ENCODE data around the gene FAM78B. TPM values are rescaled to one million over a fixed set of nuclear protein-coding genes. Genes with fewer than 3 reads are reported as not detected.

FAM78B gene
- total RNA-seq, 2 donors from 2014 or later = 2.9 to 14.5 TPM

GRCh38 chr1:166026143-166026542 is 140.7 kb downstream of the FAM78B start:
- WGBS, 2 donors = 20 to 22% methylated on average over 2 of the region's 2 CpGs
- H3K27me3 ChIP-seq = no peaks in the 10 kb centered on the region
- H3K9me3 ChIP-seq = no peaks in the 10 kb centered on the region
- DNase-seq (no peak), ATAC-seq (no peak)
- intact Hi-C loops (cut with DNase I) = no loop called here
- H3K36me3 ChIP-seq (replicated peaks in 1 of 2; ENCODE audit: insufficient read depth in 1 of 2, low read depth in 2 of 2) = no peaks in the 10 kb centered on the region
- H3K4me3 ChIP-seq = no peak overlapping the region
- H3K27ac ChIP-seq = no peak overlapping the region
- peaks cover 6% of the 10 kb centered on the region for H3K4me1 ChIP-seq
- TF ChIP-seq CTCF (IDR thresholded peaks at IDR 0.05) (no peak), POLR2A (IDR thresholded peaks at IDR 0.05) (no peak)

GRCh38 chr1:166020210-166020609 is 146.6 kb downstream of the FAM78B start:
- TF ChIP-seq CTCF (IDR thresholded peaks at IDR 0.05) = no peak
- TF ChIP-seq POLR2A (IDR thresholded peaks at IDR 0.05) = no peak
- 4 to 7% methylated on average over 3 of the region's 3 CpGs for WGBS, 2 donors
- DNase-seq = no peak
- H3K36me3 ChIP-seq (replicated peaks in 1 of 2; ENCODE audit: insufficient read depth in 1 of 2, low read depth in 2 of 2) = no peaks in the 10 kb centered on the region
- H3K27me3 ChIP-seq = no peaks in the 10 kb centered on the region
- no peak for ATAC-seq
- no peaks in the 10 kb centered on the region for H3K4me1 ChIP-seq
- H3K4me3 ChIP-seq = no peak overlapping the region
- H3K9me3 ChIP-seq = no peaks in the 10 kb centered on the region
- no peak overlapping the region for H3K27ac ChIP-seq
- intact Hi-C loops (cut with DNase I) = no loop called here

MicroRNAs within 50 kb of the gene (microRNA counts, 767-probe panel; counts per million panel counts)
- 0 to 736 counts per million in 2 donors for microRNA hsa-miR-921

Small RNA genes within 50 kb of the gene (microRNA-seq; reads per million reads assigned to microRNA genes)
- 0 reads per million in 2 donors for gene MIR921 (ENCODE audit: borderline number of aligned reads in 2 of 2, borderline replicate concordance in 2 of 2)

Small RNA genes within 50 kb of the gene (small RNA-seq; reads per million reads assigned to genes)
- gene MIR921 (not detected), gene RNA5SP64 (not detected)
